HG02610 (cell line): Measurements from ENCODE around the gene ACVR2B.
"Not testable (repeated sequence)": the region's sequence is repeated elsewhere in the genome, so short reads cannot be mapped to it uniquely, and the experiment has no call there.

Experiments
- ATAC-seq: cut with Tn5 transposase; IDR thresholded peaks from one replicate; pipeline ENCODE4 v1.9.1; 2021; ENCODE audit warnings: mild to moderate bottlenecking, moderate library complexity; ENCODE audit not compliant: unreplicated experiment

Gene ACVR2B

DNA sequence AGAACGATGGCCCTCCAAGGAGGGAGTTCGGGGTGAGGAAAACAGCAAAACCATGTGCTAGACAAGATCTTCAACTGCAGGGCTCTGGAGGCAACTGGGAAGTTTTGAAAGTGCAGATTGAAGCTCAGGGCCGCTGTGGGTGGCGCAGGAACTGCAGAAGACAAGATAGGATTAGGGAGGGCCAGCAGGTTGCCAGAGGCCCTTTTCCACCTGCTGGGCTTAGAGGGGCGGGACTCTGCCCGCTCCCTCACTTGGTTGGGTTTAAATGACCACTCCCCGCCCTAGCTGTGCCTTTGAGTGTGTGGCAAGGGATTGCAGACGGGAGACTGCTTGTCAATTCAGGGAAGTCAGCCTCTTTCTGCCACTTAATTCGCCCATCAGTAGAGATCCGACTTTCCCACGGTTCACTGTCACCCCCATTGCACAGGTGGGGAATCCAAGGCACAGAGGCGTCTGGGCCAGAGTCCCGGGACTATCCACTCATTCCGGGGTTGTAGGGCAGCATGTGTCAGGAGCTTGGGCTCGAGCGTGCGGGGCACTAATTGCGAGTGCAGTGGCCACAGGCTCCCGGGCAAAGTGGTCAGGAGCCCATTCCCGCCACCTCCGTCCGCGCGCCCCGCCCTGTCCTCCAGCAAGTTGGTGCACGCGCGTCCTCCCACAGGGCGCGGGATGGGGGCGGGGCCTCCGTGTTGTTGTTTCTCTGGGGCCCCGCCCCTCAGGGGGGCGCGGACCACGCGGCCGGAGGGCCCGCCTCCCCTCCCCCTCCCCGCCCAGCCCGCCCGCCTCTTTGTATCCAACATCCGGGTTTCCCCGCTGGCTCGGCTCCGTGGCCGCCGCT is at the start of gene ACVR2B:
Gene ACVR2B (plus strand): TSS at position 816 of the 838 bp plus-strand sequence. CDS start 433 bp downstream, outside the sequence.
- ATAC-seq = peak; percentile 55

DNA sequence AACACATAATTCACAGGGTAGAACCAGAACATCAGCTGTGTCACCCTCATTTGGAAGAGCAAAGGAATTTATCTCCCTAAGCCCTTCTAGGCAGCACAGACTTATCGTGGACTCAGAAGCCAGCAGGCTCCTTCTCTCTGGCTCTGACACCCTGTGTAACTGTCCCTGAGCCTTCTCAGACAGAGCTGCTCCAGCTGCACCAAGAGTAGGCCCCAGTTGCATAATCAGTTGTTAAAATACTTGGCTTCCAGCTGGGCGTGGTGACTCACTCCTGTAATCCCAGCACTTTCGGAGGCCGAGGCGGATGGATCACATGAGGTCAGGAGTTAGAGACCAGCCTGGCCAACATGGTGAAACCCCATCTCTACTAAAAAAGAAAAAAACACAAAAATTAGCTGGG is 49.4 kb upstream of the ACVR2B start:
- no peak for ATAC-seq

DNA sequence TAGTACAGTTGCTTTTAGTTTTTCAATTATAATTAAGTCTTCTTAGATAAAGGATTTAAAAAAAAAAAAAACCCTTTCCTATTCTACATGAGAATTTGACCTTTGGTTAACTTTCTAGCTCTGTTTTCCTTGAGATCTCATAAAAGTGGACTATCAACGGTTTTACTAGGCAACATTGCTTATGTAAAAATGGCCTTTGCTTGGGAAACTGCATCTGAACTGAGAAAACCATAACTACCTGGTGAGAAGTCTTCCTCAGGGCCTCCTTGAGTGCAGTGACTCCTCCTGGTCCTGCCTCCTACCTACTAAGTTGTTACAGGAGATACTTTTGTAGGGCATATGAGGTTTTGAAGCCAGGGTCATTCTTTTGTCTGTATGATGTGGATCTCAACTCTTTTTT is 42.1 kb upstream of the ACVR2B start:
- no peak for ATAC-seq

DNA sequence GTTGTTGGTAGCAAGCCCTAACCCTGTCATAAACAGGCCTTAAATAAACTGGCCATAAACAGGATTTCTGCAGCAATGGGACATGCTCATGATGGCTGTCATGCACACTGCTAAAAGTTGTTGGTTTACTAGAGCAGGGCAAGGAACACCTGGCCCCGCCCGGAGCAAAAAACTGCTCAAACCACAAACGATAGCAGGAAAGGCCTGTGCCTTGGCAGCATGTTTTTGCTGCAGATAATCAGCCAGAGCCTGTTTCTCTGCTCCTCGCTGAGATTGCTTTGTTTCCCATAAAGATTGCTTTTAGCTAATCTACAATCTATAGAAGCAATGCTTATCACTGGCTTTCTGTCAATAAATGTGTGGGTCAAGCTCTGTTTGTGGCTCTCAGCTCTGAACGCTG is 32.9 kb upstream of the ACVR2B start:
- ATAC-seq = not testable (repeated sequence)

DNA sequence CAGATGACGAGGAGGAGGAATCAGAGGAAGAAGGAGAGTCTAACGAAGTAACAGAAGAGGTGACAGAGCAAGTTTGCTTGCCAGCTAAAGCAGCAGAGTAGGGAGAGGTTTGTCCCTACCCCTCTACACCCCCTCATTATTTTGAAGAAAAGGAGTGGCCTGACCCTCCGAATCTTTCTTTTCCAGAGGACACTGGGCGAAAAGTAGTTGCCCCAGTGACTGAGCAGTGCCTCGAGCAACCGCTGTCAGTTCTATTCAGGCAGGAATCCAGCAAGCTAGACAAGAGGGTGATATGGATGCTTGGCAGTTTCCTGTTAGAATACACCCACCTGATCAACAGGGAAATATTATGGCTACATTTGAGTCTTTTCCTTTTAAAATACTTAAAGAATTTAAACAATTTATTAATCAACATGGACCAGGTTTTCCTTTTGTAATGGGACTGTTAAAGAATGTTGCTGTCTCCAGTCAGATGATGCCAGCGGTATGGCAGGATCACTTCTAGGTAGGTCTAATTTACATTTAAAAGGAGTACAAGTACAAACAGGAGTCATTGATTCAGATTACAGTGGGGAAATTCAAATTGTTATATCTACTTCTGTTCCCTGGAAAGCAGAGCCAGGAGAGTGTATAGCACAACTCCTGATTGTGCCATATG is 31.9 kb upstream of the ACVR2B start:
- no peak for ATAC-seq

DNA sequence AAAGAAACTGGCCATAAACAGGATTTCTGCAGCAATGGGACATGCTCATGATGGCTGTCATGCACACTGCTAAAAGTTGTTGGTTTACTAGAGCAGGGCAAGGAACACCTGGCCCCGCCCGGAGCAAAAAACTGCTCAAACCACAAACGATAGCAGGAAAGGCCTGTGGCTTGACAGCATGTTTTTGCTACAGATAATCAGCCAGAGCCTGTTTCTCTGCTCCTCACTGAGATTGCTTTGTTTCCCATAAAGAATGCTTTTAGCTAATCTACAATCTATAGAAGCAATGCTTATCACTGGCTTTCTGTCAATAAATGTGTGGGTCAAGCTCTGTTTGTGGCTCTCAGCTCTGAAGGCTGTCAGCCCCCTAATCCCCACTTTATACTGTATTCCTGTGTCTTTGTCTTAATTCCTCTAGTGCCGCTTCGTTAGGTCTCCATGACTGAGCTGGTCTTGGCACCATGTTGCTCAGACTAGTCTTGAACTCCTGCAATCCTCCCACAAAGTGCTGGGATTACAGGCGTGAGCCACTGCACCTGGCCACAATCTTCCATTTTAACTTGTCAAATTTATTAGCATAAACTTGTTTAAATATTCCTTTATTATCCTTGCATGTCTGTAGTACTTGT is 26.8 kb upstream of the ACVR2B start:
- not testable (repeated sequence) for ATAC-seq

DNA sequence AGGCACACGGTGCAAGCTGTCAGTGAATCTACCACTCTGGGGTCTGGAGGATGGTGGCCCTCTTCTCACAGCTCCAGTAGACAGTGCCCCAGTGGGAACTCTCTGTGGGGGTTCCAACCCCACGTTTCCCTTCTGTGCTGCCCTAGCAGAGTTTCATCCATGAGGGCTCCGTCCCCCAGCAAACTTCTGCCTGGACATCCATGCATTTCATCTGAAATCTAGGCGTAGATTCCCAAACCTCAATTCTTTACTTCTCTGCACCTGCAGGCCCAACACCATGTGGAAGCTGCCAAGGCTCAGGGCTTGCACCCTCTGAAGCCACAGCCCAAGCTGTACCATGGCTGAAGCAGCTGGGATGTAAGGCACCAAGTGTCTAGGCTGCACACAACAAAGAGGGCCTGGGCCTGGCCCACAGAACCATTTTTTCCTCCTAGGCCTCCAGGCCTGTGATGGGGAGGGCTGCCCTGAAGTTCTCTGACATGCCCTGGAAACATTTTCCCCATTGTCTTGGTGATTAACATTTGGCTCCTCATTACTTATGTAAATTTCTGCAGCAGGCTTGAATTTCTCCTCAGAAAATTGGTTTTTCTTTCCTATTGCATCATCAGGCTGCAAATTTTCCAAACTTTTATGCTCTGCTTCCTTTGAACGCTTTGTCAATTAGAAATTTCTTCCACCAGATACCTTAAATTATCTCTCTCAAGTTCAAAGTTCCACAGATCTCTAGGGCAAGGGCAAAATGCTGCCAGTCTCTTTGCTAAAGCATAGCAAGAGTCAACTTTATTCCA is 20.6 kb upstream of the ACVR2B start:
- not testable (repeated sequence) for ATAC-seq

DNA sequence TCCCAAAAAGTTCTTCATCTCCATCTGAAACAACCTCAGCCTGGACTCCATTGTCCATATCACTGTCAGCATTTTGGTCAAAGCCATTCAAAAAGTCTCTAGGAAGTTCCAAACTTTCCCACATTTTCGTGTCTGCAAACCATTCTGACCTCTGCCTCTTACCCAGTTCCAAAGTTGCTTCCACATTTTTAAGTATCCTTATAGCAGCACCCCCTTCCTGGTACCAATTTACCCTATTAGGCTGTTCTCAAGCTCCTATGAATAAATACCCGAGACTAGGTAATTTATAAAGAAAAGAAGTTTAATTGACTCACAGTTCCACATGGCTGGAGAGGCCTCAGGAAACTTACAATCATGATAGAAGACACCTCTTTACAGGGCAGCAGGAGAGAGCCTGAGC is 20.0 kb upstream of the ACVR2B start:
- ATAC-seq = not testable (repeated sequence)

DNA sequence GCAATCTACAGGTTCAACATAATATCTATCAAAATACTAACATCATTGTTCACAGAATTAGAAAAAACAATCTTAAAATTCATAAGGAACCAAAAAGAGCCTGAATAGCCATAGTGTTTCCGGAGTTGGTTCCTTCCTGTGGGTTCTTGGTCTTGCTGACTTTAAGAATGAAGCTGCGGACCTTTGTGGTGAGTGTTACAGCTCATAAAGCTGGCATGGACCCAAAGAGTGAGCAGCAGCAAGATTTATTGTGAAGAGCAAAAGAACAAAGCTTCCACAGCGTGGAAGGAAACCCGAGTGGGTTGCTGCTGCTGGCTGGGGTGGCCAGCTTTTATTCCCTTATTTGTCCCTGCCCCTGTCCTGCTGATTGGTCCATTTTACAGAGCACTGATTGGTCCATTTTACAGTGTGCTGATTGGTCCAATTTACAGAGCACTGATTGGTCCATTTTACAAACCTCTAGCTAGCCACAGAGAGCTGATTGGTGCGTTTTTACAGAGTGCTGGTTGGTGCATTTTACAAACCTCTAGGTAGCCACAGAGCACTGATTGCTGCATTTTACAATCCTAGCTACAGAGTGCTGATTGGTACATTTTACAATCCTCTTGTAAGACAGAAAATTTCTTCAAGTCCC is 15.1 kb upstream of the ACVR2B start:
- not testable (repeated sequence) for ATAC-seq

DNA sequence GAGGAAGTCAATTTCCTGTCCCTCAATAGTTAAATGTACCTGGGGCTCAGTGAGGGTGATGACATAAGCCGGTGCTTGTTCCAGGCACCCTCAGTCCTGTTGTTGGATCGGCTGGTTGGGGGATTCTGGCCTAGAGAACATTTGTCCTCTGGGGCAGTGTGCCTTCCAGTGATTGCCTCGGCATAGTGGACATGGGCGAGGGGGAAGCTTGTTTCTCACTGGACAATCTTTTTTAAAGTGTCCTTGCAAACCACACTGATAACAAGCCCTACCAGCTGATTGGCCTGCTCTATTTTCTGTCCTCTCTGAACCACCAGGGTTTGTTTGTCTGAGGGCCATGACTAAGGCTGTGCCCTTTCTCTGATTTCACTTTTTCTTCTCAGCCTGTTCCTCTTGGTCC is 10.5 kb upstream of the ACVR2B start:
- ATAC-seq = not testable (repeated sequence)

DNA sequence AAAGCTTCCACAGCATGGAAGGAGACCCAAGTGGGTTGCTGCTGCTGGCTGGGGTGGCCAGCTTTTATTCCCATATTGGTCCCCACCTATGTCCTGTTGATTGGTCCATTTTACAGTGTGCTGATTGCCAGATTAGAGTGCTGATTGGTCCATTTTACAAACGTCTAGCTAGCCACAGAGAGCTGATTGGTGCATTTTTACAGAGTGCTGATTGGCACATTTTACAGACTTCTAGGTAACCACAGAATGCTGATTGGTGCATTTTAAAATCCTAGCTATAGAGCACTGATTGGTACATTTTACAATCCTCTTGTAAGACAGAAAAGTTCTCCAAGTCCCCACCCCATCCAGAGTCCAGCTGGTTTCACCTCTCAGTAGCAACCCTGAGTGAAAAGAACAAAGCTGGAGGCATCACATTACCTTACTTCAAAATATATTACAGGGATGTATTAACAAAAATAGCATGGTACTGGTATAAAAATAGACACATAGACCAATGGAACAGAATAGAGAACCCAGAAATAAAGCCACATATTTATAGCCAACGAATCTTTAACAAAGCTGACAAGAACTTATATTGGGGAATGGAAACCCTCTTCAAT is 7.5 kb upstream of the ACVR2B start:
- no peak for ATAC-seq

DNA sequence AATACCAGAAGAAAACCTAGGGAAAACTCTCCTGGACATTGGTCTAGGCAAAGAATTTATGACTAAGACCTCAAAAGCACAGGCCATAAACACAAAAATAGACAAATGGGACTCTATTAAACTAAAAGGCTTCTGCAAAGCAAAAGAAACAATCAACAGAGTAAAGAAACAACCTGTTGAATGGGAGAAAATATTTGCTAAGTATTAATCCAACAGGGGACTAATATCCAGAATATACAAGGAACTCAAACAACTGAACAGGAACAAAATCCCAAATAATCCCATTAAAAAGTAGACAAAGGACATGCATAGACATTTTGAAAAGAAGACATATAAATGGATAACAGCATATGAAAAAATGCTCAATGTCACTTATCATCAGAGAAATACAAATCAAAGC is 6.9 kb upstream of the ACVR2B start:
- ATAC-seq = no peak

DNA sequence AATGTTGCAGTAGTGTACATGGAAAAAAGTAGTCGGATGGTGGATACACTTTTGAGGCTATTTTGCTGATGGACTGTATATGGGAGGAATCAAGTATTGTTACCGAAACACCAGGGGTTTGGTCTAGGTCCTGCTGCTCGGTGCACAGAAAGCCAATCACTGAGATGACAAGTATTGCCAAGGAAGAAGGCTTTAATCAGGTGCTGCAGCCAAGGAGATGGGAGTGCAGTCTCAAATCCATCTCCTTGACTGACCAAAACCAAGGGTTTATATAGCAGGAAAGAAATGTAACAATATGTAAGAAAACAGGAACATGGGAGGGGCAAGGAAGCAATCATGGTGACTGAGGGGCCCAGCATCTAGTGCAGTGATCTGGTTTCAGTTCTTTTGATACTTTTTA is 2.8 kb upstream of the ACVR2B start:
- no peak for ATAC-seq

DNA sequence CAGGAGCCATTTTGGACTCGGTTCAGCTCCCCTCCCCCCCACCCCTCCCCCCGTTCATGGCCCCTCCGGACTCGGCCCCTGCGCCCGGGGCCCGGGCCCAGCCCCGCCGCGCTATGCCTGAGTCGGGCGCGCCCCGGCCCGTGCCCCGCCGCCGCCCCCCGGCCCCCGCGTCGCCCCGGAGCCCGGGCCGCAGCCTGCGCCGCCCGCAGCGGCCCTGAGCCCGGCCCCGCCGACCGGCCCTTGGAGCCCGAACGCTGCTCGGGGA is 155 bp downstream of the ACVR2B start:
- ATAC-seq = no peak

DNA sequence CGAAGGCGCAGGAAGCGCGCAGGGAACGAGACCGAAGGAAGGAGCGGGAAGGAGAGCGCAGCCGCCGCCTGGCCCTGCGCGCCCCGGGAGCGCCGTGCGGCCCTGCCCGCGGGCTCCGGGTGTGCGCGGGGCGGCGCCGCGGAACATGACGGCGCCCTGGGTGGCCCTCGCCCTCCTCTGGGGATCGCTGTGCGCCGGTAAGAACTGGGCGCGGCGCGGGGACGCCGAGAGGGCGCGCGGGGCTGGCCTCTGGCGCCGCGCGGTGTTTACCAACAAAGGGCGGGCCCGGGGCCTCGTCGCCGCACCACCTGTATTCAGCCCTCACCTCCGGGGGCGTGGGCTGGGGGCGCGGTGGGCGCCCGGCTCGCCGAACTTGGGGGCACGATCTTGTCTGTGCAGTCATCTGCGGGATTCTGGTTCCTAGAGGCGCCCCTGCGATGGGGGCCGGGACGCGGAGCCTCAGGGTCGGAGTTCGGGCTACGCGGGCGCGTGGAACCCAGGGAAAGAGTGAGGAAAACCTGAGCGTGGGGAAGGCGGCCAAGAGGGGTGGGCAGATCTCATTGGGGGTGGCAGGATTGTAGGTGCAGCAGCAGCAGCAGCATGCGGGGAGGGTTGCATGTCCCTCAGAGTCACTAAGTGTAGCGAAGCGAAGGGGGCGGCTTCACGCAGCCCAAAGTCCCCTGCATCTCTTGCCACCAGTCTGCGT is 641 bp downstream of the ACVR2B start:
- ATAC-seq = peak; percentile 18

DNA sequence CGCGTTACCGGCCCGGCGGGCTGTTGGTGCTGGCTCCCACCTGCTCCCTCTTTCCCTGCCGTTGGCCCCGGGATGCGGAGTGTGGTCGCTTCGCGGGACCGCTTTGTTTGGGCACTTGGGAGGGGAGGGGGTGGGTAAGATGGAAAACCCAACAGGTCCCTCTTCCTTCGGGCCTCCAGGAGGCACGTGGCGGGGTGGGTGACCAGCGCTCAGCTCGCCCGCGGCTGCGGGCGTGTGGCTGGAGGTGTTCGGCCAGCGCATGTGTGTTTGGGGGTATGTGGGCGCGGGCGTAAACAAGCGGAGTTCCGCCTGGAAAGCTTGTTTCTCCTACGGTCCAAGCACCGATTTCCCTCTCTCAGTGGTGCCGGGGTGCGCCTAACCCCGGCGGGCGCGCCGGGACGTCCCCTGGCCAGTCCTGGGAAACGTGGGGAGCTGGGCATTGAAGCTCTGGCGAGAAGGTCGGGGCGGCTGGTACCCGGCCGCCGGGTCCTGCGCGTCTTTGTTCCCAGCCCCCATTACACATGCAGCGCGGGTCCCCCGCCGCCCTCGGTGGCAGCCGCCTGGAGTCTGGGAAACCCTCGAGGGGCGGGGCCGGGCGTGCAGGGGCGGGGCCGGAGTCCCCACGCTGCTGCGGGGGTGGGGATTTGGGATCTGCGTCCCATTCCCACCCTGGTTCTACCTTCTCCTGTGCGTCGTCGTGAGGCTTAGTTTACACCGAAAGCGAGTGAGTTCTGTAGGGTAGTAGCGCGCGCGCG is 1.4 kb downstream of the ACVR2B start:
- peak; percentile 39 for ATAC-seq

DNA sequence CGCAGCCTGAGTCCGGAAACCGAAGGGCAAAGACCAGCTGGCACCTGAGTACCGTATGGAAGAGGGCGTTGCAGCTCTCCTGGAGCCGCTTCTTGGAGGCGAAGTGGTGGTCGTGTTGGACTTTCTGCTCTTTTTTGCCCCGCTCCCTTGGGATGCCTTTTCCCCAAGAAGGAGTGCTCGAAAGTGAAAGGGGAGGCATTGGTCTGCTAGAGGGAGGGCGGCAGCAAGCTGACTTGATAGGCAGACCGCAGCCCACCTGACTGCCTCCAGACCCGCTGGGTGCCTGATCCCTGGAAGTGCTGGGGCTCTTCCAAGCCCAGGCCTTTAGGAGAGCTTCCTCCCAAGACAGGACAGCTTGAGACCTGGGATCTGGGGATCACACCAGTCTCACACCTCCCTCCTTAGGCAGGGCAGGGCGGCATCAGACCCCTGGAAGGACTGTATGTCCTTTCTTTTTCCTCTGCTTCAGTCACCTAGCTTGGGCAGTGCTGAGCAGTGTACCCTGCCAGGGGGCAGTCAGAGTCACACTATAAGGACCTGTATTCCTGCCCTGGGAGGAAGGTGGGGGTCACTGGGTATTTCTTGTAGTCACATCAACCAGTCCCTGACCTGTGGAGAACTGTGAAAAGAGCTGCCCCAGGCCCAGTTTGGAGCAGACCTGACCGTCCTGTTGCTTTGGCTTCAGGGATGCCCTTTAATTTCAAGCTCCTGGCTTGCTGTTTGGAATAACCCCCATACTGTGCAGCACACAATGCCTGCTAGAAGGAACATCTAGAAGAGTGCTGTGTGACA is 2.1 kb downstream of the ACVR2B start:
- ATAC-seq = peak; percentile 25
